ENCODE results near the gene CMC1. TPM values are rescaled to one million over a fixed set of nuclear protein-coding genes. Genes with fewer than 3 reads are reported as not detected.

CMC1 gene
- total RNA-seq, 1 experiment from 2014 or later, result 22.8 TPM

- H3K27me3 ChIP-seq (replicated peaks; ENCODE audit: control insufficient read depth, insufficient read depth, low read length), result no peaks in the 10 kb centered on the region
- no peaks in the 10 kb centered on the region for H3K36me3 ChIP-seq (ENCODE audit: control insufficient read depth, insufficient read depth, low read length)
- H3K4me1 ChIP-seq, result no peaks in the 10 kb centered on the region
- no peaks in the 10 kb centered on the region for H3K27me3 Mint-ChIP-seq (ENCODE audit: insufficient read depth, unreplicated experiment)
- no peaks in the 10 kb centered on the region for H3K4me1 Mint-ChIP-seq (ENCODE audit: low read depth, unreplicated experiment)
- ChIA-PET CTCF (no interaction called here), POLR2A (no interaction called here)
- no peaks in the 10 kb centered on the region for H3K9me3 ChIP-seq
- H3K4me3 Mint-ChIP-seq (ENCODE audit: unreplicated experiment), result no peak overlapping the region
- no peak overlapping the region for H3K27ac Mint-ChIP-seq (ENCODE audit: unreplicated experiment)
- intact Hi-C loops (cut with micrococcal nuclease; ENCODE audit: unreplicated experiment), result no loop called here
- no peak overlapping the region for H3K4me3 ChIP-seq (ENCODE audit: low read depth, low read length)
- H3K36me3 Mint-ChIP-seq (ENCODE audit: insufficient read depth, unreplicated experiment), result no peaks in the 10 kb centered on the region
- BruUV-seq (replicated peaks), result no TSS peak
- TF ChIP-seq CTCF (IDR thresholded peaks at IDR 0.05; ENCODE audit: insufficient read depth in 1 of 2, low read depth in 1 of 2, low read length in 1 of 2, severe bottlenecking in 1 of 2, unreplicated experiment in 1 of 2), result no peak
- no peak for DNase-seq
- no peaks in the 10 kb centered on the region for H3K9me3 Mint-ChIP-seq (ENCODE audit: unreplicated experiment)
Measured at GRCh38 chr3:28294667-28295413, 53.4 kb downstream of the CMC1 start.

GRCh38 chr3:28295898-28296490 lies 54.6 kb downstream of the CMC1 start:
- Mint-ChIP-seq H3K27ac (ENCODE audit: unreplicated experiment) (no peak overlapping the region), H3K4me1 (ENCODE audit: low read depth, unreplicated experiment) (no peaks in the 10 kb centered on the region), H3K36me3 (ENCODE audit: insufficient read depth, unreplicated experiment) (no peaks in the 10 kb centered on the region), H3K27me3 (ENCODE audit: insufficient read depth, unreplicated experiment) (no peaks in the 10 kb centered on the region), H3K9me3 (ENCODE audit: unreplicated experiment) (no peaks in the 10 kb centered on the region), H3K4me3 (ENCODE audit: unreplicated experiment) (no peak overlapping the region)
- no peak for DNase-seq
- ChIA-PET POLR2A (no interaction called here), CTCF (no interaction called here)
- no peak for TF ChIP-seq CTCF (IDR thresholded peaks at IDR 0.05; ENCODE audit: insufficient read depth in 1 of 2, low read depth in 1 of 2, low read length in 1 of 2, severe bottlenecking in 1 of 2, unreplicated experiment in 1 of 2)
- Histone ChIP-seq H3K4me3 (ENCODE audit: low read depth, low read length) (no peak overlapping the region), H3K4me1 (no peaks in the 10 kb centered on the region), H3K9me3 (no peaks in the 10 kb centered on the region), H3K36me3 (ENCODE audit: control insufficient read depth, insufficient read depth, low read length) (no peaks in the 10 kb centered on the region), H3K27me3 (replicated peaks; ENCODE audit: control insufficient read depth, insufficient read depth, low read length) (no peaks in the 10 kb centered on the region)
- BruUV-seq (replicated peaks), result no TSS peak
- intact Hi-C loops (cut with micrococcal nuclease; ENCODE audit: unreplicated experiment), result no loop called here

- Histone ChIP-seq H3K27me3 (replicated peaks; ENCODE audit: control insufficient read depth, insufficient read depth, low read length) (no peaks in the 10 kb centered on the region), H3K4me3 (ENCODE audit: low read depth, low read length) (no peak overlapping the region), H3K36me3 (ENCODE audit: control insufficient read depth, insufficient read depth, low read length) (no peaks in the 10 kb centered on the region; the same call in 1 of the 2 replicates), H3K4me1 (no peaks in the 10 kb centered on the region), H3K9me3 (no peaks in the 10 kb centered on the region)
- Mint-ChIP-seq H3K9me3 (ENCODE audit: unreplicated experiment) (no peaks in the 10 kb centered on the region), H3K27ac (ENCODE audit: unreplicated experiment) (no peak overlapping the region), H3K27me3 (ENCODE audit: insufficient read depth, unreplicated experiment) (no peaks in the 10 kb centered on the region), H3K36me3 (ENCODE audit: insufficient read depth, unreplicated experiment) (no peaks in the 10 kb centered on the region), H3K4me1 (ENCODE audit: low read depth, unreplicated experiment) (no peaks in the 10 kb centered on the region), H3K4me3 (ENCODE audit: unreplicated experiment) (no peak overlapping the region)
- TF ChIP-seq CTCF (IDR thresholded peaks at IDR 0.05; ENCODE audit: insufficient read depth in 1 of 2, low read depth in 1 of 2, low read length in 1 of 2, severe bottlenecking in 1 of 2, unreplicated experiment in 1 of 2), result no peak
- no TSS peak for BruUV-seq (replicated peaks)
- intact Hi-C loops (cut with micrococcal nuclease; ENCODE audit: unreplicated experiment), result no loop called here
- DNase-seq, result no peak
- ChIA-PET POLR2A (no interaction called here), CTCF (no interaction called here)
Measured at GRCh38 chr3:28299705-28300104, 58.3 kb downstream of the CMC1 start.
